RWPE1 (cell line): Measurements from ENCODE around the gene MTCH1.
A peak's percentile ranks its signal among the peaks of the same experiment; 100 is the strongest.

Experiments
- CTCF ChIA-PET: fragments of 350-600 bp; sonication (Branson Sonifier 250); formaldehyde crosslinking; extraction: SDS; loops from one replicate; lab custom pipeline; 2021; lab: Yijun Ruan, JAX
- POLR2A ChIA-PET: fragments of 400-600 bp; formaldehyde crosslinking; extraction: SDS; loops from one replicate; lab custom pipeline; 2020; ENCODE audit warnings: antibody characterized with exemption; ENCODE audit not compliant: low non-redundant PET; lab: Yijun Ruan, JAX
- DNase-seq: peaks from one replicate; pipeline ENCODE4 v3.0.0; 2012; ENCODE audit warnings: low spot score
- H3K27ac ChIP-seq: fragments of 450-650 bp; 2 replicates; pipeline ENCODE4 v1.5.1; 2017
- CTCF ChIP-seq: fragments of 450-650 bp; conservative IDR thresholded peaks from 2 replicates; pipeline ENCODE4 v1.5.1; 2017; ENCODE audit warnings: low read depth, mild to moderate bottlenecking

The MTCH1 gene

GRCh38 chr6:36978421-36979346 is 7.3 kb downstream of the MTCH1 start:
- no peak for TF ChIP-seq CTCF
- no peak overlapping the region for H3K27ac ChIP-seq
- POLR2A ChIA-PET: no interaction called here
- CTCF ChIA-PET: interaction anchor here (1.2 kb wide), 1 partner anchor 39 kb away, joined by 3 read pairs; no protein-coding TSS in a partner anchor
- no peak for DNase-seq

- no peak for DNase-seq
- no peak overlapping the region for H3K27ac ChIP-seq
- ChIA-PET POLR2A (no interaction called here), CTCF (interaction anchor here (0.8 to 0.9 kb wide), 2 partner anchors 23 to 211 kb away, joined by 3 to 4 read pairs; partner anchors contain the start of gene PI16)
- no peak; the same call in 1 of the 2 replicates for TF ChIP-seq CTCF
These were observed 8.5 kb downstream of the MTCH1 start for GRCh38 chr6:36977470-36977941.

- ChIA-PET POLR2A (no interaction called here), CTCF (interaction anchor here (0.9 kb wide), 1 partner anchor 23 kb away, joined by 4 read pairs; the partner anchor contains the start of gene PI16)
- TF ChIP-seq CTCF: no peak
- DNase-seq: no peak
- no peak overlapping the region for H3K27ac ChIP-seq
These were observed 9.1 kb downstream of the MTCH1 start for GRCh38 chr6:36976931-36977330.

GRCh38 chr6:36976509-36976908 is 9.5 kb downstream of the MTCH1 start:
- CTCF ChIA-PET: no interaction called here
- no peak for DNase-seq
- H3K27ac ChIP-seq: no peak overlapping the region
- POLR2A ChIA-PET: no interaction called here
- no peak for TF ChIP-seq CTCF

GRCh38 chr6:36976007-36976264 is 10.1 kb downstream of the MTCH1 start:
- CTCF ChIA-PET: no interaction called here
- H3K27ac ChIP-seq: peak overlapping the region; percentile 10
- no peak for DNase-seq
- TF ChIP-seq CTCF: no peak
- POLR2A ChIA-PET: no interaction called here

GRCh38 chr6:36975231-36976006 is 10.6 kb downstream of the MTCH1 start:
- TF ChIP-seq CTCF: no peak

More at GRCh38 chr6:36975231-36976006, 10.6 kb downstream of the MTCH1 start:
- ChIA-PET CTCF (no interaction called here), POLR2A (no interaction called here)
- H3K27ac ChIP-seq: peak overlapping the region; percentile 10
- no peak for DNase-seq
